PFSK-1 (cell line): Measurements from ENCODE around the gene LRRC36.

ENCODE experiments used
- POLR2AphosphoS5 ChIP-seq: IDR thresholded peaks from 2 replicates; pipeline ENCODE4 v1.6.1; 2012; ENCODE audit warnings: low read depth, mild to moderate bottlenecking, control low read depth, low read length, moderate library complexity
- REST ChIP-seq, 2 experiments: IDR thresholded peaks; 2 replicates each; pipeline versions ENCODE4 v1.6.1 to v1.8.0; 2011 to 2012; ENCODE audit warnings: low read depth in 2 of 2, low read length in 2 of 2, control low read depth in 1 of 2, inconsistent platforms in 1 of 2, mild to moderate bottlenecking in 1 of 2, moderate library complexity in 1 of 2; ENCODE audit not compliant: insufficient read depth in 1 of 2
- TAF1 ChIP-seq: IDR thresholded peaks from 2 replicates; pipeline ENCODE4 v1.6.1; 2012; ENCODE audit warnings: low read length, control low read depth, borderline replicate concordance; ENCODE audit not compliant: insufficient read depth

GRCh38 chr16:67294171-67294757, 32.4 kb upstream of the LRRC36 start:
- TF ChIP-seq POLR2AphosphoS5: no peak
- TF ChIP-seq TAF1: no peak
- no peak for TF ChIP-seq REST (IDR thresholded peaks at IDR 0.05; ENCODE audit: insufficient read depth in 1 of 2, low read depth in 2 of 2, low read length in 2 of 2)
